Type B pancreatic cell (in vitro differentiated cells): Measurements from ENCODE around the gene OR4K2. TPM values are rescaled to one million over a fixed set of nuclear protein-coding genes. Genes with fewer than 3 reads are reported as not detected.
"Not testable (repeated sequence)": the region's sequence is repeated elsewhere in the genome, so short reads cannot be mapped to it uniquely, and the experiment has no call there.

ENCODE experiments used
- DNase-seq: peaks from one replicate; pipeline ENCODE4 v3.0.0; 2021; ENCODE audit warnings: mixed read lengths; ENCODE audit not compliant: unreplicated experiment; ENCODE audit errors: extremely low spot score
- H3K27ac Mint-ChIP-seq: 2 replicates; pipeline ENCODE4 v1.8.0; 2021; ENCODE audit warnings: mild to moderate bottlenecking, mixed read lengths
- H3K27me3 Mint-ChIP-seq: 2 replicates; pipeline ENCODE4 v1.8.0; 2021; ENCODE audit warnings: mixed read lengths
- H3K36me3 Mint-ChIP-seq: 2 replicates; pipeline ENCODE4 v1.8.0; 2021; ENCODE audit warnings: mixed read lengths
- H3K4me1 Mint-ChIP-seq: one replicate; pipeline ENCODE4 v1.8.0; 2021; ENCODE audit warnings: mixed read lengths; ENCODE audit not compliant: unreplicated experiment
- H3K4me3 Mint-ChIP-seq: 2 replicates; pipeline ENCODE4 v1.8.0; 2021; ENCODE audit warnings: mild to moderate bottlenecking, mixed read lengths
- H3K9me3 Mint-ChIP-seq: 2 replicates; pipeline ENCODE4 v1.8.0; 2021; ENCODE audit warnings: mixed read lengths
- CTCF ChIP-seq: fragments of 200-600 bp; sonication (generic); conservative IDR thresholded peaks from 2 replicates; pipeline ENCODE4 v1.5.0; 2021; ENCODE audit warnings: antibody characterized with exemption, mild to moderate bottlenecking
- long read RNA-seq: library from polyadenylated mRNA; unstranded; transcript quantifications from one replicate; pipeline ENCODE4 v2.0.0, GENCODE V29; 2020
- total RNA-seq: library from RNA; stranded (reverse); gene quantifications from 2 replicates; pipeline ENCODE4 v1.2.1, GENCODE V29; 2021; ENCODE audit warnings: low replicate concordance

OR4K2 gene
- total RNA-seq, result not detected in 2 replicates
- long read RNA-seq, result 0 reads

- H3K27ac Mint-ChIP-seq, result no peak within 1 kb of the TSS
- H3K27me3 Mint-ChIP-seq, result no peaks in the 10 kb centered on the region
- no peak for DNase-seq
- H3K4me3 Mint-ChIP-seq, result no peak within 1 kb of the TSS
- no peaks in the 10 kb centered on the region for H3K36me3 Mint-ChIP-seq
- no peak for TF ChIP-seq CTCF
- no peaks in the 10 kb centered on the region for H3K4me1 Mint-ChIP-seq
- peaks cover 7% of the 10 kb centered on the region for H3K9me3 Mint-ChIP-seq
Measured at GRCh38 chr14:19874842-19875241, at the start of gene OR4K2. TSS of gene OR4K2 (plus strand) at chr14:19875142. CDS start at chr14:19876268, 1,126 bp downstream.

DNA sequence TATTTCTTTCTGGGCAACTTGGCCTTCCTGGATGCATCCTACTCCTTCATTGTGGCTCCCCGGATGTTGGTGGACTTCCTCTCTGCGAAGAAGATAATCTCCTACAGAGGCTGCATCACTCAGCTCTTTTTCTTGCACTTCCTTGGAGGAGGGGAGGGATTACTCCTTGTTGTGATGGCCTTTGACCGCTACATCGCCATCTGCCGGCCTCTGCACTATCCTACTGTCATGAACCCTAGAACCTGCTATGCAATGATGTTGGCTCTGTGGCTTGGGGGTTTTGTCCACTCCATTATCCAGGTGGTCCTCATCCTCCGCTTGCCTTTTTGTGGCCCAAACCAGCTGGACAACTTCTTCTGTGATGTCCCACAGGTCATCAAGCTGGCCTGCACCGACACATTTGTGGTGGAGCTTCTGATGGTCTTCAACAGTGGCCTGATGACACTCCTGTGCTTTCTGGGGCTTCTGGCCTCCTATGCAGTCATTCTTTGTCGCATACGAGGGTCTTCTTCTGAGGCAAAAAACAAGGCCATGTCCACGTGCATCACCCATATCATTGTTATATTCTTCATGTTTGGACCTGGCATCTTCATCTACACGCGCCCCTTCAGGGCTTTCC, 47.2 kb upstream of the OR4K2 start:
- DNase-seq, H3K4me1 Mint-ChIP-seq, H3K4me3 Mint-ChIP-seq, H3K36me3 Mint-ChIP-seq, H3K27ac Mint-ChIP-seq, H3K9me3 Mint-ChIP-seq, H3K27me3 Mint-ChIP-seq: not testable (repeated sequence)

GRCh38 chr14:19828314-19828713, 46.6 kb upstream of the OR4K2 start:
- H3K36me3 Mint-ChIP-seq, result no peaks in the 10 kb centered on the region
- no peak for DNase-seq
- H3K9me3 Mint-ChIP-seq, result peaks cover 15% of the 10 kb centered on the region
- H3K4me3 Mint-ChIP-seq, result no peak overlapping the region
- H3K4me1 Mint-ChIP-seq, result no peaks in the 10 kb centered on the region
- no peak for TF ChIP-seq CTCF
- no peak overlapping the region for H3K27ac Mint-ChIP-seq
- H3K27me3 Mint-ChIP-seq, result no peaks in the 10 kb centered on the region

DNA sequence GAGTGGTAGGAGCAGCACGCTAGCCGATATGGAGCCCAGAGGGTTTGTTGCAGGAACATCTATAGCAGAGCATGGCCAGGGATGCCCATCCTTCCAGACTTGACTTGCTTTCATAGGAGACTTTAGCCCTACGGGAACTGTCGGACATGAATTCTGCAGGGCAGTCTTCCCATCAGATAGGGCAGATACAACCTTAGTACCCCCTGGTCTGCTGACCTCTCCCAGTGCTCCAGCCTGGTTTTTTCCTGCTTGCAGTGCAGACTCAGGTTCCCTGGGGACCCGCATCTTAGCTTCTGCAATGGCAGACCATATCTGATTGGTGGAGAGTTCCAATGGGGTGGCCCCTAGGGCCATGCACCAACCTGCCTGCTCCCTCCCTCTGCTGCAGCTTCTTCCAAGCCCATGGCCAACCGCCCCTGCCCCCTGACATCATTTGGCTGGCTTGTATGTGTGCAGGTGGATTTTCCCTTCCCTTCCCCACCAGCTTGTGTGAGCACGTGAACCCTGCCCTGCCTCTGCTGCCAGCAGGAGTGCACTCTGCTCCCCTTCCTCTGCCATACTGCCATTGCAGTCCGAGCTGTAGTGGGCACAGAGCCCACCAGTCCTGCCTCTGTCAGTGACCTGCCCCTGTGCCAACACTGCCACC, 40.6 kb upstream of the OR4K2 start:
- not testable (repeated sequence) for H3K36me3 Mint-ChIP-seq, H3K27me3 Mint-ChIP-seq, DNase-seq, H3K4me1 Mint-ChIP-seq, H3K27ac Mint-ChIP-seq, H3K4me3 Mint-ChIP-seq
- H3K9me3 Mint-ChIP-seq, result peaks cover 20% of the 10 kb centered on the region

DNA sequence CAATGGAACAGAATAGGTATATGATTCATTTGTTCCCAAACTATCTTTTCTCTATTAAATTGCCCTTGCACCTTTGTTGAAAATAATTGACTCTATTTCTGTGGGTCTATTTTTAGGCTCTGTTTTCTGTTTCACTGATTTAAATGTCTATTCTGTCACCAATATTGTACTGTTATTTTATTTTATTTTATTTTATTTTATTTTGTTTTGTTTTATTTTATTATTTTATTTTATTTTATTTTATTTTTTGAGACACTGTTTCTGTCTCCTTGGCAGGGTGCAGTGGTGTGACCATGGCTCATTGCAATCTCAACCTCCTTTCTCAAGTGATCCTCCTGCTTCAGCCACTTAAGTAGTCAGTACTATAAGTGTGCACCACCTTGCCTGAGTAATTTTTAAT, 36.5 kb upstream of the OR4K2 start:
- Mint-ChIP-seq H3K4me1 (no peaks in the 10 kb centered on the region), H3K27ac (no peak overlapping the region), H3K27me3 (no peaks in the 10 kb centered on the region), H3K36me3 (no peaks in the 10 kb centered on the region), H3K9me3 (peaks cover 8% of the 10 kb centered on the region), H3K4me3 (no peak overlapping the region)
- no peak for TF ChIP-seq CTCF
- no peak for DNase-seq

GRCh38 chr14:19851365-19851764, 23.6 kb upstream of the OR4K2 start:
- Mint-ChIP-seq H3K36me3 (no peaks in the 10 kb centered on the region), H3K9me3 (peaks cover 19% of the 10 kb centered on the region), H3K4me3 (no peak overlapping the region), H3K27ac (no peak overlapping the region), H3K27me3 (no peaks in the 10 kb centered on the region), H3K4me1 (no peaks in the 10 kb centered on the region)
- TF ChIP-seq CTCF, result no peak
- no peak for DNase-seq

DNA sequence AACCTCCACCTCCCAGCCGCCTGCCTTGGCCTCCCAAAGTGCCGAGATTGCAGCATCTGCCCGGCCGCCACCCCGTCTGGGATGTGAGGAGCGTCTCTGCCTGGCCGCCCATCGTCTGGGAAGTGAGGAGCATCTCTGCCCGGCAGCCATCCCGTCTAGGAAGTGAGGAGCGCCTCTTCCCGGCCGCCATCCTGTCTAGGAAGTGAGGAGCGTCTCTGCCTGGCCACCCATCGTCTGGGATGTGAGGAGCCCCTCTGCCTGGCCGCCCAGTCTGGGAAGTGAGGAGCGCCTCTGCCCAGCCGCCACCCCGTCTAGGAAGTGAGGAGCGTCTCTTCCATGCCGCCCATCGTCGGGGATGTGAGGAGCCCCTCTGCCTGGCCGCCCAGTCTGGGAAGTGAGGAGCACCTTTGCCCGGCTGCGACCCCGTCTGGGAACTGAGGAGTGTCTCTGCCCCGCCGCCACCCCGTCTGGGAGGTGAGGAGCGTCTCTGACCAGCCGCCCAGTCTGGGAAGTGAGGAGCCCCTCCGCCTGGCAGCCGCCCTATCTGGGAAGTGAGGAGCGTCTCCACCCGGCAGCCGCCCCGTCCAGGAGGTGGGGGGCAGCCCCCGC, 8.8 kb upstream of the OR4K2 start:
- not testable (repeated sequence) for H3K27me3 Mint-ChIP-seq, DNase-seq, H3K27ac Mint-ChIP-seq, H3K4me1 Mint-ChIP-seq, H3K9me3 Mint-ChIP-seq, H3K4me3 Mint-ChIP-seq, H3K36me3 Mint-ChIP-seq
